HG02759 (cell line): ENCODE data around the gene RNF34.

Source experiments
- ATAC-seq: cut with Tn5 transposase; IDR thresholded peaks from one replicate; pipeline ENCODE4 v1.9.1; 2021; ENCODE audit warnings: mild to moderate bottlenecking, moderate library complexity; ENCODE audit not compliant: unreplicated experiment

Gene RNF34

GRCh38 chr12:121465921-121466793, 66.2 kb downstream of the RNF34 start:
- peak; percentile 21 for ATAC-seq

GRCh38 chr12:121466794-121467637, 67.1 kb downstream of the RNF34 start:
- ATAC-seq = peak; percentile 91

GRCh38 chr12:121467638-121468498, 68.0 kb downstream of the RNF34 start:
- ATAC-seq = no peak

DNA sequence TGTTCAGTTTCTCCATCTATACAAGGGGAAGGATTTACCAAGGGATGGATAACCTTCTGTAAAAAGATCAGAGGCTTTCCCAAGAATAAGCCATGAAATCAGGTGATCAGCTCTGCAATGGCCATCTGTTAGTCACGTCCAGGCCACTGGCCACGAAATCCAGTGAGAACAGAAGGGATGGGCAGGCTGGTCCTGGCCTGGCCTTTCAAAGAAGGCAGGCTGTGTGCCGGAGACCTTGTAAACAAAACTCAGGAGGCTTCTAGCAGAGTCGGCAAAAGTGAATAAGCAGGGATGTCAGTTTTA, 68.5 kb downstream of the RNF34 start:
- no peak for ATAC-seq

DNA sequence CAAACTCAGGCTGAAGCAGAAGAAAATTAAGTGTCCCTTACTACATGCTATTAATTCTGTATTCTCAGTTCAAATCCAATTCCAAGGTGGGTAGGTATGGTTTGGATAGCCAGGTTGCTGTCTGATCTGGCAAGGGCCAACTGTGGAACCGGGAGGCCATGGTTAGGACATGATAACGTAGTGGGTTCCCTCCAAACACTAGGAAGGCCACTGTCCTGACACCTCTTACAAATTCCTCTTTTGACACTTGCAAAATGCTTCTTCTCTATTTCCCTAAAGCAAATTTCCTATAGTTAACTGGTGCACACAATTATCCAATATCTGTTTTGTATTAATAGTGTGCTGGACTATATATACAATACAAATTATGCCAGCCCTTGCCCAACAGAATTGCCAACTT, 70.8 kb downstream of the RNF34 start:
- ATAC-seq = no peak

DNA sequence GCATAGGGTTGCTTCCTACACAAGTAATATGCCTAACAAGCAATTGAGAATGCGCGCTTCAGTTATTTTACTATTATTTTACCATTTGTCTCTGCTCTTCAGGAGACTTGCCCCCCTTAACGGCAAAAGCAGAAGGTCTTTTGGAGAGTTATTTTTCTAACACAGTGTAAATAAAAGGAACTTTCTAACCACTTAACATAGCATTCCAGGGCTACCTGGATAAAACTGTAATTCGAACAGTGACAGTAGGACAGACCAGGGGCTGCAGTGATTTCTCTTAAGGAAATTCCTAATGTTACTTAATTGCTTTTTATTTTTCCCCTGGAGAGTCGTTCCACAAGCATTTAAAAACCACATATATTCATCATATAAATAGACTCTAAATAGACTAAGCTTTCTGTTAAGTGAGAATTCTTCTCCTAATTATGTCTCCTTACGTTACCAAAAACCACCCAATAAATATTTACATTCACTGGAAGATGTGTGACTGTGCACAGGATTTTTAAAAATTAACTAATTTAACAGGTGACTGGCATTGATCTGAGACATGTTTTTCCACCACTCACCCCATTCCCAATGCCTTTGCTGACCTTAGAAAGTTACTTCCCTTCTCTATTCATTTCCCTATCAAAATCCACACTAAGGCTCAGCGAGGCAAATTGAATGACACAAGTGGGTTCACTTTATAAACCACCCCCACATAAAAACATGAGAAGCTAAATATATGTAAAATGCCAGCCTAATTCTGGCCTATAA, 72.4 kb downstream of the RNF34 start:
- ATAC-seq = no peak
